Measurements from ENCODE around the gene PPP1R1B. TPM values are rescaled to one million over a fixed set of nuclear protein-coding genes. Genes with fewer than 3 reads are reported as not detected.

The PPP1R1B gene
- total RNA-seq, 1 donor from 2014 or later: not detected

- intact Hi-C loops (cut with micrococcal nuclease): loop anchor here (10.0 kb wide), 1 partner anchor 323 kb away; no protein-coding TSS in a partner anchor
These were observed 4.7 kb downstream of the PPP1R1B start for GRCh38 chr17:39631403-39631802.

- intact Hi-C loops (cut with micrococcal nuclease): loop anchor here (10.0 kb wide), 1 partner anchor 322 kb away; no protein-coding TSS in a partner anchor
These were observed 5.6 kb downstream of the PPP1R1B start for GRCh38 chr17:39632153-39632941.

GRCh38 chr17:39633570-39634183 lies 6.9 kb downstream of the PPP1R1B start:
- intact Hi-C loops (cut with micrococcal nuclease): loop anchor here (10.0 kb wide), 1 partner anchor 321 kb away; no protein-coding TSS in a partner anchor

DNA sequence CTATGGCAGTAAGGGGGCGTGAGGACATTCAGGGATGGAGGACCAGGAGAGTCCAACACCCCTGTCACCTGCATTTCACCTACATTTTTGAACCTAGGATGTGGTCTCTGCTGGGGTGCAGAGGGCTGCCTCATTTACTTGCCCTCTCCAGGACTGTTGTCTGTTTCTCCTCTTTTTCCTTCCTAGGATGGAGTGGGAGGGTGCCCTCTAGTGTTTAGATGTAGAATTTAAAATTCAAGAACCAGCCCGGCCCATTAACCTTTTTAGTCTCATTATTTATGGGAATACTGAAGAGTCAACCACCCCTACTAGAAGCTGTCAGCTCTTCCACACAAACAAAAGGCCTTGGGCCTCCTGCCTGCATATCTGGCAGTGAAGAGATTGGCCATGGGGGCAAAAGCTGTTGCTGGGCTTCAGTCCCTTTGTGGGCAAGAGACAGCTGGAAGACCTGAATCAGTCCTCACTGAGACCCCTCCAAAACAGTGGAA lies 7.7 kb downstream of the PPP1R1B start:
- intact Hi-C loops (cut with micrococcal nuclease): loop anchor here (10.0 kb wide), 1 partner anchor 320 kb away; no protein-coding TSS in a partner anchor

DNA sequence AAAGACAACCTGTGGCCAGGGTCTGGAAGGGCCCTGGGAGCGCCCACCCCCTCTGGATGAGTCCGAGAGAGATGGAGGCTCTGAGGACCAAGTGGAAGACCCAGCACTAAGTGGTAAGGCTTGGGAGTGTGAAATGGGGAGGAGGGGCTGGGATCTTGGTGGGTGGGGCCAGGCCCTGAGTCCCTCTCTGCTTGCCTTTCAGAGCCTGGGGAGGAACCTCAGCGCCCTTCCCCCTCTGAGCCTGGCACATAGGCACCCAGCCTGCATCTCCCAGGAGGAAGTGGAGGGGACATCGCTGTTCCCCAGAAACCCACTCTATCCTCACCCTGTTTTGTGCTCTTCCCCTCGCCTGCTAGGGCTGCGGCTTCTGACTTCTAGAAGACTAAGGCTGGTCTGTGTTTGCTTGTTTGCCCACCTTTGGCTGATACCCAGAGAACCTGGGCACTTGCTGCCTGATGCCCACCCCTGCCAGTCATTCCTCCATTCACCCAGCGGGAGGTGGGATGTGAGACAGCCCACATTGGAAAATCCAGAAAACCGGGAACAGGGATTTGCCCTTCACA lies 8.9 kb downstream of the PPP1R1B start:
- intact Hi-C loops (cut with micrococcal nuclease): loop anchor here (2.0 to 10.0 kb wide), 5 partner anchors 52 to 347 kb away; partner anchors contain the start of genes MIEN1, PGAP3 and PSMD3

GRCh38 chr17:39636587-39636926 lies 9.8 kb downstream of the PPP1R1B start:
- intact Hi-C loops (cut with micrococcal nuclease): loop anchor here (2.0 to 10.0 kb wide), 5 partner anchors 51 to 346 kb away; partner anchors contain the start of genes MIEN1, PGAP3 and PSMD3

- intact Hi-C loops (cut with micrococcal nuclease): loop anchor here (2.0 to 10.0 kb wide), 5 partner anchors 50 to 345 kb away; partner anchors contain the start of genes MIEN1, PGAP3 and PSMD3
These were observed 10.4 kb downstream of the PPP1R1B start, which contains the start of gene STARD3 for GRCh38 chr17:39636927-39637736. Gene STARD3, plus strand, starts transcription at chr17:39637144. Its CDS starts 16,388 bp downstream, at chr17:39653532.

DNA sequence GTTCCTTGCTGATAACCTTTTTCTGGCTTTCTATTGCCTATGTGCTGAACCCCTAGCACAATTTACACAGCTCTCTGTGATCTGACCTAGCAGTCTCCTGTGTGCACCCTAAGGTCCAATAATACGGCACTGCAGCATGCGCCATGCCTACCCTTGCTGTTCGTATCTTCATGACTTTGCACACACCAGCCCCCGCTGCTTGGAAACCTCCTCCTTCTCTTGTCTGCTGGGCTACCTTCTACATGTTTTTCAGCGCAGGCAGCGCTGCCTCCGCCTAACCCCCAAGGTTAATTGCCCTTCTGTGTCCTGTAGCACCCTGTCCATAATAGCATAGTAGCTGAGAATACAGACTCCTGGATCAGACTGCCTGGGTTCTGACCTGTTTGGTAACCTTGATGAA lies 11.6 kb downstream of the PPP1R1B start:
- intact Hi-C loops (cut with micrococcal nuclease): loop anchor here (5.0 to 10.0 kb wide), 4 partner anchors 49 to 344 kb away; partner anchors contain the start of genes MIEN1, PGAP3 and PSMD3

DNA sequence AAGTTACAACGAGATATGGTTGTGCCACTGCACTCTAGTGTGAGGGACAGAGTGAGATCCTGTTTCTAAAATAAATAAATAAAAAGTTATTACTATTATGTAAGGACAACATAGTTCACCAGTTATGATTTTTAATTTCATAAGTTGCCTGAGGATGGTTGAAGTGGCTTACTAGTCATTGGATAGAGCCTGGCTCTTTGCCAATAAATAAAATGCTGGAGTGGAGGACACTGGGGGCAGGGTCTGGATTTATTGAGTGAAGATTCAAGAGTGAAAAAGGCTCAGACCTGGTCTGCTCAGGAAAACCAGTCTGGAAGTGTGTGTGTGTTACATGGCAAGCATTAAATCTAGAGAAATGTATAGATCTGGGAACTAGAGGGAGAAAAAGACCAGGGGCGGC lies 12.3 kb downstream of the PPP1R1B start:
- intact Hi-C loops (cut with micrococcal nuclease): loop anchor here (5.0 to 10.0 kb wide), 4 partner anchors 48 to 343 kb away; partner anchors contain the start of genes MIEN1, PGAP3 and PSMD3

GRCh38 chr17:39639566-39640458 lies 13.1 kb downstream of the PPP1R1B start:
- intact Hi-C loops (cut with micrococcal nuclease): loop anchor here (5.0 to 10.0 kb wide), 4 partner anchors 47 to 342 kb away; partner anchors contain the start of genes MIEN1, PGAP3 and PSMD3

DNA sequence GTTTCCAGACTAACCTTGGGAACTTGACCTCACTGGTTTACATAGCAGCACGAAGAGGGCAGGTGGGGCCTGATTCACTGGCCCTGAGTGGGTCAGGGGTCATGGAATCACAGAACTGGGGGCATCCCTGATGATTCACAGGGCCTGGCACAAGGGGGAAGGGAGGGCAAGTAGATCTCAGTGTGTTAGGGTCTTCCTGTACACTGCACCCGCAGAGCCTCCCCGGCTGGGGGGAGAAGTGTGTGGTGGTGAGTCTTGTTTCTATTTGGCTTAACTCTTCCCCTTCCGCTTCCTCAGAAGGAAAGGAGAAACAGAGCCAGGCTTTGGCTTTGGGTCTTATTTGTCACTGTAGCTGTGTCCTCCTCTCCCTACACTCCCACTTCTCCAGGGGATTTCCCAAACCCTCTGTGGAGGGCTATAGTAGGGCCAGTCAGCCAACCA lies 13.9 kb downstream of the PPP1R1B start:
- intact Hi-C loops (cut with micrococcal nuclease): no loop called here

- intact Hi-C loops (cut with micrococcal nuclease): no loop called here
These were observed 14.3 kb downstream of the PPP1R1B start for GRCh38 chr17:39641097-39641496.

DNA sequence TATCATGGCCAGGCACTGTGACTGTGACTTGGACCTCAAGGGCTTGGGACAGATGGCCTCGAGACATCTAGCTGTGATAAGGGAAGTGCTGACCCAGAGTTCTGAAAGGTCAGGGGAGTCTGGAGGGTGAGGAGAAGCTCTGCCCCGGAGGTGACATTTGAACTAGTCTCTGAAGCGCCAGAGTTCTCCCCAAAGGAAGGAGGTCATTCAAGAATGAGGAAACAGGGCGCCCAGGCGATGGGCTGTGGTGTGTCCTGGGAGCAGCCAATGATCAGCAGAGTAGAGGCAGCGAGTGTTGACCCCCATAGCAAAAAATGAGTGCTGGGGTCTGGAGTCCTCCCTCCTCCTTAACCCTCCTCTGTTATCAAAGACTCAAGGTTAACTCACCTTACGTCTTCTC lies 15.1 kb downstream of the PPP1R1B start:
- intact Hi-C loops (cut with micrococcal nuclease): no loop called here

- intact Hi-C loops (cut with micrococcal nuclease): no loop called here
These were observed 15.7 kb downstream of the PPP1R1B start for GRCh38 chr17:39642291-39643074.

DNA sequence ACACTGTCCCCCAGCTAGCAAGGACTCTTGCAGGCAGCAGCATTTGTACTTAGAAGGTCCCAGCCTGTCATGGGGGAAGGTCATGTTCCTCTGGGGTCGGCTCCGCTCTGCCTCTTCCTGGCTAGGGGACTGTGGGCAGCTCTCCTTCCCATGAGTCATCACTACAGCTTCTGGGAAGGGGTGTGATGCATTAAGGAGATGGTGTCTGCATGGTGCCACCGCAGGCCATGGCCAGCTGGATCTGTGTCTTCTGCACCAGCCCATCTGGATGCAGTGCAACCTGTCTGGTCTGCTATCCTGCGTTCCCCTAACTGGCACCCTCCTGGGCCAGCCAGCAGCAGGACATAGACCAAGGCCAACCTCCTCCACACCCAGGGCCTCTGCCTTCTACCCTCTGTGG lies 16.5 kb downstream of the PPP1R1B start:
- intact Hi-C loops (cut with micrococcal nuclease): no loop called here

DNA sequence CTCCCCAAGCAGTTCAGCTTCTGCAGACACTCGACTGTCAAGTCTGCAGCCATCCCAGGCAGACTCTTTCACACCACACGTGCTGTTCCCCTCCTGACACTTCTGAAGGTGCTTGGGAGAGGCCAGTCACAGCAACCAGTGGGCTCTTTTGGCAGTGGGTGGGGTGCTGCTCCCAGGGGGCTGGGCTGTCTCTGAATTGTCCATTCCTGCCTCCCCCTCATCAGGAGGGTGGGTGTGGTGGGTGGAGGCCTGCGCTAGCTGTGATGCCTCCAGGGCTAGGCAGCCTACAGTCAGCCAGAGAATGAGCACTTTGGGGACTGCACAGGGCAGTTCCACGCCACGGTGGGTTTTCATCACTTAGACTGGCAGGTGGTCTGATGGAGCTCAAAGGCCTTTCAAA lies 20.5 kb downstream of the PPP1R1B start:
- intact Hi-C loops (cut with micrococcal nuclease): no loop called here

- intact Hi-C loops (cut with micrococcal nuclease): no loop called here
These were observed 22.0 kb downstream of the PPP1R1B start for GRCh38 chr17:39648616-39649366.

DNA sequence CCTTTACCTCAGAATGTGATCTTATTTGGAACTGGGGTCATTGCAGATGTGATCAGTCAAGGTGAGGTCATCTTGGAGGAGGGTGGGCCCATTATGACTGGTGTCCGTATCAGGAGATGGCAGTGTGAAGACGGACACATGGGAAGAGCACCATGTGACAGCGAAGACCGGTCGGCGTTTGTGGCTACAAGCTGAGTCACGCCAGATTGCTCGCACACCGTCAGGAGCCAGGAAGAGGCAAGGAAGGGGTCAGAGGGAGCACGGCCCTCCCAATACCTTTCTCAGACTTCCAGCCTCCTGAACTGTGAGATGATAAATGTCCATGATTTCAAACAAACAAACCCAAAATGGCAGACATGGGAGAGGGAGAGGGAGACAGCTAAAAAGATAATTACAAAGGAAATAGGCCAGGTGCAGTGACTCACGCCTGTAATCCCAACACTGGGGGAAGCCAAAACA lies 23.4 kb downstream of the PPP1R1B start:
- intact Hi-C loops (cut with micrococcal nuclease): no loop called here
